ENCODE data around the gene NIPAL4. TPM values are rescaled to one million over a fixed set of nuclear protein-coding genes. Genes with fewer than 3 reads are reported as not detected.
A peak's percentile ranks its signal among the peaks of the same experiment; 100 is the strongest.

The NIPAL4 gene
- total and polyA plus RNA-seq, 7 donors = 1.3 to 5.1 (median 4.8) TPM; not detected in 2

GRCh38 chr5:157447201-157447637 is 12.8 kb upstream of the NIPAL4 start:
- Histone ChIP-seq H3K4me3 (no peak overlapping the region), H3K36me3 (no peaks in the 10 kb centered on the region), H3K27ac (peak overlapping the region in 3 of 4 donors; percentile 32 to 83 (median 78)), H3K27me3 (no peaks in the 10 kb centered on the region), H3K4me1 (peaks cover 0 to 45% (median 17%) of the 10 kb centered on the region in 4 donors), H3K9me3 (no peaks in the 10 kb centered on the region)
- intact Hi-C loops (cut with DNase I) = no loop called here
- 21 to 73% methylated on average over 13 of the region's 13 CpGs for WGBS, 2 donors
- TF ChIP-seq POLR2AphosphoS5 (IDR thresholded peaks at IDR 0.05) (no peak), EP300 (IDR thresholded peaks at IDR 0.05) (no peak), CTCF (IDR thresholded peaks at IDR 0.05) (no peak), POLR2A (IDR thresholded peaks at IDR 0.05) (no peak)
- DNase-seq = no peak

GRCh38 chr5:157449011-157449723 is 10.8 kb upstream of the NIPAL4 start:
- DNase-seq = peak; percentile 93
- Histone ChIP-seq H3K27ac (peak overlapping the region; percentile 70 to 83 (median 78)), H3K4me1 (peaks cover 0 to 34% (median 17%) of the 10 kb centered on the region in 4 donors), H3K36me3 (no peaks in the 10 kb centered on the region), H3K4me3 (no peak overlapping the region), H3K9me3 (no peaks in the 10 kb centered on the region), H3K27me3 (no peaks in the 10 kb centered on the region)
- intact Hi-C loops (cut with DNase I) = no loop called here
- TF ChIP-seq CTCF (IDR thresholded peaks at IDR 0.05) (no peak), EP300 (IDR thresholded peaks at IDR 0.05) (peak in 1 of 4 donors; percentile 39), POLR2AphosphoS5 (IDR thresholded peaks at IDR 0.05) (peak; percentile 36 to 69 (median 62))
- 30 to 55% methylated on average over 6 of the region's 6 CpGs for WGBS, 2 donors

GRCh38 chr5:157450024-157450423 is 10.0 kb upstream of the NIPAL4 start:
- 90 to 93% methylated on average over 3 of the region's 3 CpGs for WGBS, 2 donors
- Histone ChIP-seq H3K27ac (peak overlapping the region; percentile 70 to 83 (median 78)), H3K9me3 (no peaks in the 10 kb centered on the region), H3K36me3 (no peaks in the 10 kb centered on the region), H3K27me3 (no peaks in the 10 kb centered on the region), H3K4me3 (no peak overlapping the region), H3K4me1 (peaks cover 0 to 34% (median 17%) of the 10 kb centered on the region in 4 donors)
- intact Hi-C loops (cut with DNase I) = loop anchor here (5.0 kb wide), 1 partner anchor 122 kb away; no protein-coding TSS in a partner anchor
- TF ChIP-seq EP300 (IDR thresholded peaks at IDR 0.05) (no peak), POLR2A (IDR thresholded peaks at IDR 0.05) (no peak), CTCF (IDR thresholded peaks at IDR 0.05) (no peak), POLR2AphosphoS5 (IDR thresholded peaks at IDR 0.05) (no peak)
- DNase-seq = no peak

GRCh38 chr5:157451806-157452205 is 8.2 kb upstream of the NIPAL4 start:
- Histone ChIP-seq H3K9me3 (no peaks in the 10 kb centered on the region), H3K4me3 (no peak overlapping the region), H3K4me1 (peaks cover 0 to 34% (median 17%) of the 10 kb centered on the region in 4 donors), H3K27me3 (no peaks in the 10 kb centered on the region), H3K36me3 (no peaks in the 10 kb centered on the region), H3K27ac (peak overlapping the region in 1 of 4 donors; percentile 83)
- no peak for DNase-seq
- TF ChIP-seq CTCF (IDR thresholded peaks at IDR 0.05) = no peak
- no peak for TF ChIP-seq POLR2AphosphoS5 (IDR thresholded peaks at IDR 0.05)
- no peak for TF ChIP-seq EP300 (IDR thresholded peaks at IDR 0.05)
- no peak for TF ChIP-seq POLR2A (IDR thresholded peaks at IDR 0.05)
- intact Hi-C loops (cut with DNase I) = loop anchor here (5.0 kb wide), 1 partner anchor 120 kb away; no protein-coding TSS in a partner anchor
- WGBS, 2 donors = 90 to 95% methylated on average over 3 of the region's 3 CpGs
